ENCODE measurements around the gene PBLD. TPM values are rescaled to one million over a fixed set of nuclear protein-coding genes. Genes with fewer than 3 reads are reported as not detected.
A peak's percentile ranks its signal among the peaks of the same experiment; 100 is the strongest.

The PBLD gene
- total and polyA plus RNA-seq, 9 of the 15 experiments (the other 6 are each of a cell fraction or from before 2014, with no cell fraction given), result 1.2 to 4.3 (median 2.5) TPM

GRCh38 chr10:68333058-68333395, 299 bp upstream of the PBLD start (continued):
- TF ChIP-seq PRDM10 (IDR thresholded peaks at IDR 0.05; ENCODE audit: partially characterized antibody) (peak; percentile 0), MCM2 (IDR thresholded peaks at IDR 0.05; ENCODE audit: low read depth) (no peak), ZBTB5 (IDR thresholded peaks at IDR 0.05) (0 out of 2 replicates have a peak, but pooled peaks have one; percentile 7)
- TF ChIP-seq, protein P1, sequence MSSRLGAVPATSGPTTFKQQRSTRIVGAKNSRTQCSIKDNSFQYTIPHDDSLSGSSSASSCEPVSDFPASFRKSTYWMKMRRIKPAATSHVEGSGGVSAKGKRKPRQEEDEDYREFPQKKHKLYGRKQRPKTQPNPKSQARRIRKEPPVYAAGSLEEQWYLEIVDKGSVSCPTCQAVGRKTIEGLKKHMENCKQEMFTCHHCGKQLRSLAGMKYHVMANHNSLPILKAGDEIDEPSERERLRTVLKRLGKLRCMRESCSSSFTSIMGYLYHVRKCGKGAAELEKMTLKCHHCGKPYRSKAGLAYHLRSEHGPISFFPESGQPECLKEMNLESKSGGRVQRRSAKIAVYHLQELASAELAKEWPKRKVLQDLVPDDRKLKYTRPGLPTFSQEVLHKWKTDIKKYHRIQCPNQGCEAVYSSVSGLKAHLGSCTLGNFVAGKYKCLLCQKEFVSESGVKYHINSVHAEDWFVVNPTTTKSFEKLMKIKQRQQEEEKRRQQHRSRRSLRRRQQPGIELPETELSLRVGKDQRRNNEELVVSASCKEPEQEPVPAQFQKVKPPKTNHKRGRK (tag; IDR thresholded peaks at IDR 0.05), result no peak
